Smooth muscle cell (in vitro differentiated cells): ENCODE data around the gene USP28. TPM values are rescaled to one million over a fixed set of nuclear protein-coding genes. Genes with fewer than 3 reads are reported as not detected.
A peak's percentile ranks its signal among the peaks of the same experiment; 100 is the strongest.

Experiments
- DNase-seq: peaks from one replicate; lab custom pipeline; 2025; ENCODE audit not compliant: unreplicated experiment; lab: John Stamatoyannopoulos, UW
- H2AFZ ChIP-seq: fragments of 200-600 bp; sonication (generic); 2 replicates; pipeline ENCODE4 v1.6.0; 2016; ENCODE audit warnings: antibody characterized with exemption, low read depth, mild to moderate bottlenecking
- H3F3A ChIP-seq: fragments of 200-600 bp; sonication (generic); 2 replicates; pipeline ENCODE4 v1.6.0; 2017; ENCODE audit warnings: antibody characterized with exemption, low read depth
- H3K27ac ChIP-seq: fragments of 200-600 bp; sonication (generic); 2 replicates; pipeline ENCODE4 v1.5.1; 2016; ENCODE audit warnings: low read depth, mild to moderate bottlenecking
- H3K27me3 ChIP-seq: fragments of 200-600 bp; sonication (generic); 2 replicates; pipeline ENCODE4 v1.6.1; 2016; ENCODE audit warnings: low read depth, mild to moderate bottlenecking
- H3K36me3 ChIP-seq: fragments of 200-600 bp; sonication (generic); 2 replicates; pipeline ENCODE4 v1.5.1; 2016; ENCODE audit warnings: low read depth
- H3K4me1 ChIP-seq: fragments of 200-600 bp; sonication (generic); 2 replicates; pipeline ENCODE4 v1.5.1; 2016; ENCODE audit warnings: low read depth
- H3K4me2 ChIP-seq: fragments of 200-600 bp; sonication (generic); 2 replicates; pipeline ENCODE4 v1.6.0; 2016; ENCODE audit warnings: mild to moderate bottlenecking
- H3K4me3 ChIP-seq: fragments of 200-600 bp; sonication (generic); 2 replicates; pipeline ENCODE4 v1.5.1; 2016; ENCODE audit warnings: mild to moderate bottlenecking
- H3K79me2 ChIP-seq: fragments of 200-600 bp; sonication (generic); 2 replicates; pipeline ENCODE4 v1.6.0; 2016; ENCODE audit warnings: low read depth, mild to moderate bottlenecking
- H3K9ac ChIP-seq: fragments of 200-600 bp; sonication (generic); 2 replicates; pipeline ENCODE4 v1.6.0; 2016; ENCODE audit warnings: low read depth
- H3K9me3 ChIP-seq: fragments of 200-600 bp; sonication (generic); replicated peaks from 2 replicates; pipeline ENCODE4 v1.5.1; 2016; ENCODE audit warnings: low read depth
- H4K20me1 ChIP-seq: fragments of 200-600 bp; sonication (generic); 2 replicates; pipeline ENCODE4 v1.6.0; 2016; ENCODE audit warnings: low read depth
- CTCF ChIP-seq: fragments of 200-600 bp; sonication (generic); IDR thresholded peaks from 2 replicates; pipeline ENCODE4 v1.5.1; 2017; ENCODE audit warnings: borderline replicate concordance, mild to moderate bottlenecking, antibody characterized with exemption; ENCODE audit not compliant: insufficient read depth, poor library complexity, severe bottlenecking
- WGBS: methylation state at CpG from one replicate; pipeline ENCODE4 v1.1.7; 2016; ENCODE audit warnings: low lambda C conversion rate; 5-methylcytosine and 5-hydroxymethylcytosine counted together
- polyA plus RNA-seq: library from polyadenylated mRNA; unstranded; fragments of >200 nt; fragmentation: Nextera tagmentation; extraction: Ambion mirVana; gene quantifications from 2 replicates; pipeline ENCODE4 v1.2.1, GENCODE V29; 2016
- total RNA-seq: library from RNA; depleted of rRNA; stranded (reverse); fragments of >200 nt; gene quantifications from 2 replicates; pipeline ENCODE4 v1.2.3, GENCODE V29; 2014

The USP28 gene
- total and polyA plus RNA-seq, 2 experiments from 2014 or later = 18.6 to 50.5 TPM

- Histone ChIP-seq H3F3A (no peaks in the 10 kb centered on the region), H4K20me1 (no peaks in the 10 kb centered on the region), H3K4me3 (no peak overlapping the region), H3K27me3 (peaks cover 26% of the 10 kb centered on the region), H3K36me3 (no peaks in the 10 kb centered on the region), H3K4me1 (no peaks in the 10 kb centered on the region), H3K4me2 (no peak overlapping the region), H3K9ac (no peak overlapping the region), H3K9me3 (no peaks in the 10 kb centered on the region), H3K27ac (no peak overlapping the region), H2AFZ (no peak overlapping the region), H3K79me2 (no peaks in the 10 kb centered on the region)
- 38% methylated on average over 4 of the region's 4 CpGs for WGBS
- peak; percentile 23 for TF ChIP-seq CTCF
- no peak for DNase-seq
Measured at GRCh38 chr11:113906038-113906437, 30.7 kb upstream of the USP28 start.

GRCh38 chr11:113904379-113905101 is 29.2 kb upstream of the USP28 start, which contains the start of gene HTR3B:
HTR3B (plus strand) TSS chr11:113904796; CDS start chr11:113904934, 138 bp downstream.
- Histone ChIP-seq H4K20me1 (no peaks in the 10 kb centered on the region), H3K9me3 (no peaks in the 10 kb centered on the region), H3K27me3 (peaks cover 26% of the 10 kb centered on the region), H2AFZ (no peak within 1 kb of the TSS), H3K79me2 (no peaks in the 10 kb centered on the region), H3K9ac (no peak within 1 kb of the TSS), H3K4me2 (no peak within 1 kb of the TSS), H3K36me3 (no peaks in the 10 kb centered on the region), H3K4me1 (no peaks in the 10 kb centered on the region), H3K27ac (no peak within 1 kb of the TSS), H3F3A (no peaks in the 10 kb centered on the region), H3K4me3 (no peak within 1 kb of the TSS)
- no peak for TF ChIP-seq CTCF
- DNase-seq = no peak
- 64% methylated on average over 6 of the region's 6 CpGs for WGBS

GRCh38 chr11:113901141-113901540 is 25.8 kb upstream of the USP28 start:
- H3K27me3 ChIP-seq = peaks cover 9% of the 10 kb centered on the region
- no peak overlapping the region for H3K27ac ChIP-seq
- no peaks in the 10 kb centered on the region for H3K36me3 ChIP-seq
- no peak overlapping the region for H3K4me2 ChIP-seq
- no peak overlapping the region for H3K9ac ChIP-seq
- no peaks in the 10 kb centered on the region for H3K79me2 ChIP-seq
- H2AFZ ChIP-seq = no peak overlapping the region
- no peak overlapping the region for H3K4me3 ChIP-seq
- no peak for TF ChIP-seq CTCF
- H4K20me1 ChIP-seq = no peaks in the 10 kb centered on the region
- no peaks in the 10 kb centered on the region for H3K9me3 ChIP-seq
- H3F3A ChIP-seq = no peaks in the 10 kb centered on the region
- DNase-seq = no peak
- 83% methylated on average over 2 of the region's 2 CpGs for WGBS
- no peaks in the 10 kb centered on the region for H3K4me1 ChIP-seq
